Measurements from ENCODE around the gene SLC35B2.

The SLC35B2 gene

DNA sequence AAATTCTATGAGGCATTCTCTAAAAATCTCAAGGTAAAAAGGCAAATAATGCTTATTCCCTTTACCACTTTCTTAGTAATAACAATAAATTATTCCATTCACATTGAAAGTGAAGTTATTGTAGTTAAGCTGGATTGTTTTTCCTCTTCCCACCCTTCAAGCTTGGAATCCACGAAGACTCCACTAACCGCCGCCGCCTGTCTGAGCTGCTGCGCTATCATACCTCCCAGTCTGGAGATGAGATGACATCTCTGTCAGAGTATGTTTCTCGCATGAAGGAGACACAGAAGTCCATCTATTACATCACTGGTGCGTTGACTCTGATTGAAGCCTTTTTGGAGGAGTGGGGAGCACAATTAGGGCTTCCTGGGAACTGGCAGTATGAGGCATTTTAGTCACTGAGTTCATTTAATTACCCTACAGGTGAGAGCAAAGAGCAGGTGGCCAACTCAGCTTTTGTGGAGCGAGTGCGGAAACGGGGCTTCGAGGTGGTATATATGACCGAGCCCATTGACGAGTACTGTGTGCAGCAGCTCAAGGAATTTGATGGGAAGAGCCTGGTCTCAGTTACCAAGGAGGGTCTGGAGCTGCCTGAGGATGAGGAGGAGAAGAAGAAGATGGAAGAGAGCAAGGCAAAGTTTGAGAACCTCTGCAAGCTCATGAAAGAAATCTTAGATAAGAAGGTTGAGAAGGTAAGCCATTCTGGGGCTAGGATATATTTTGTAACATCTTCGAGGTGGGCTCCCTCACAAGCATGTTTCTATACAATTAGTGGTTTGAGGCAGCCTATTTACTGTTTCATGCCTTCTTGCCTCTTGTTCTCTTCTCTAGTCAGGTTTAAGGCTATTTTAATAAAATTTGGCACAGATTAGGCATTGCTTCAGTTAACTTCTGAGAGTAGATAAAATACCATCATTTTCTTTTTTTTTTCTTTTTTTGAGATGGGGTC lies 5.5 kb downstream of the SLC35B2 start:
- no peak for DNase-seq

DNA sequence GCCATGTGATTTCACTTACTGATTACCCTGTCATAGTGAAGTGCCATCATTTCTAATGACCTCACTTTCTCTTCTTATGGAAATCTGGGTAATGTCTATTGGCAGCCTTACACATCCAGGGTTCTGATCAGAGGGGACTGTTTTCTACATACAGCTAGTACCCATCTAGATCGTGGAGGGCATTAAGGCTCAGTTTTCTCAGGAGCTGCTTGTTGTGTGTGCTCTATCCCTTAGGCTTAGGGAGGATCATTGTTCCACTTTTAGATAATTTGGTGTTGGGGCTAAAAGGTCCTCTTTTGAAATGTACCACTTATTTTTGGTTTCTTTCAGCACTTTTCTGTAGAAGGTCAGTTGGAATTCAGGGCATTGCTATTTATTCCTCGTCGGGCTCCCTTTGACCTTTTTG lies 6.6 kb downstream of the SLC35B2 start:
- no peak for DNase-seq

DNA sequence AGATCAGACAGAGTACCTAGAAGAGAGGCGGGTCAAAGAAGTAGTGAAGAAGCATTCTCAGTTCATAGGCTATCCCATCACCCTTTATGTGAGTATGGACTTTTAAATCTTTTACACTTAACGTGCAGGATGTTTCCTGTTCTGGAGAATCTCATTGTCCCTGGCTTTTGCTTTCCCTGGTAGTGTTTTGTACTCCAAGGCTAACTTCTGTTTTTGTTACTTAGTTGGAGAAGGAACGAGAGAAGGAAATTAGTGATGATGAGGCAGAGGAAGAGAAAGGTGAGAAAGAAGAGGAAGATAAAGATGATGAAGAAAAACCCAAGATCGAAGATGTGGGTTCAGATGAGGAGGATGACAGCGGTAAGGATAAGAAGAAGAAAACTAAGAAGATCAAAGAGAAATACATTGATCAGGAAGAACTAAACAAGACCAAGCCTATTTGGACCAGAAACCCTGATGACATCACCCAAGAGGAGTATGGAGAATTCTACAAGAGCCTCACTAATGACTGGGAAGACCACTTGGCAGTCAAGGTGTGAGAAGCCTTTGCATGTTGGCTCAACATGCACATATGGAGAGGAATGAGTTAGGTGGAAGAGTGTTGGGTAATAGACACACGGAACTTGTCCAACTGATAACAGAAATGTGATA lies 7.1 kb downstream of the SLC35B2 start:
- no peak for DNase-seq

DNA sequence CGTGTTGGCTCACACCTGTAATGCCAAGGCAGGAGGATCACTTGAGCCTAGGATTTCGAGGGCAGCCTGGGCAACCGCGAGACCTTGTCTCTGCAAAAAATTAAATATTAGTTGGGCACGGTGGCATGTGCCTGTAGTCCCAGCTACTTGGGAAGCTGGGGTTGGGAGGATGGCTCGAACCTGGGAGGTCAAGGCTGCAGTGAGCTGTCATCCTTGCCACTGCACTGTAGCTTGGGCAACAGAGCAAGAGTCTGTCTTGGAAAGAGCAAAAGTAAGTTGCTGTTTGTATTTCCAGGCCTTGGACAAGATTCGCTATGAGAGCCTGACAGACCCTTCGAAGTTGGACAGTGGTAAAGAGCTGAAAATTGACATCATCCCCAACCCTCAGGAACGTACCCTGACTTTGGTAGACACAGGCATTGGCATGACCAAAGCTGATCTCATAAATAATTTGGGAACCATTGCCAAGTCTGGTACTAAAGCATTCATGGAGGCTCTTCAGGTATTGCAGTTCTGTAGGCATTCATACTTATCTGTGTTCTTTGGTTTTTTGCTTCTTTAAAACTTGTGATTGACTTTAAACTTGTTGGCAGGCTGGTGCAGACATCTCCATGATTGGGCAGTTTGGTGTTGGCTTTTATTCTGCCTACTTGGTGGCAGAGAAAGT lies 8.1 kb downstream of the SLC35B2 start:
- no peak for DNase-seq

DNA sequence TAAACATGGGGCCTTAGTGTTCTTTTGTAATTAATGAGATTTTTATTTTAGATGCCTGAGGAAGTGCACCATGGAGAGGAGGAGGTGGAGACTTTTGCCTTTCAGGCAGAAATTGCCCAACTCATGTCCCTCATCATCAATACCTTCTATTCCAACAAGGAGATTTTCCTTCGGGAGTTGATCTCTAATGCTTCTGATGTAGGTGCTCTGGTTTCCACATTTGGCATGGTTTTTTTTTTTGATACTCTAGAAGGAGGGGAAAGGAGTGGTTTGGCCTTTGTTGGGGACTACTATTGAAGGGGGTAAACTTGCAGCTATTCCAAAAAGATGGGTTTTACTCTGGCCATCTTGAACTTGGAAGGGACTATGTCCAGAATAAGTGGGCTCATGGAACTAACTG lies 8.7 kb downstream of the SLC35B2 start:
- no peak for DNase-seq

DNA sequence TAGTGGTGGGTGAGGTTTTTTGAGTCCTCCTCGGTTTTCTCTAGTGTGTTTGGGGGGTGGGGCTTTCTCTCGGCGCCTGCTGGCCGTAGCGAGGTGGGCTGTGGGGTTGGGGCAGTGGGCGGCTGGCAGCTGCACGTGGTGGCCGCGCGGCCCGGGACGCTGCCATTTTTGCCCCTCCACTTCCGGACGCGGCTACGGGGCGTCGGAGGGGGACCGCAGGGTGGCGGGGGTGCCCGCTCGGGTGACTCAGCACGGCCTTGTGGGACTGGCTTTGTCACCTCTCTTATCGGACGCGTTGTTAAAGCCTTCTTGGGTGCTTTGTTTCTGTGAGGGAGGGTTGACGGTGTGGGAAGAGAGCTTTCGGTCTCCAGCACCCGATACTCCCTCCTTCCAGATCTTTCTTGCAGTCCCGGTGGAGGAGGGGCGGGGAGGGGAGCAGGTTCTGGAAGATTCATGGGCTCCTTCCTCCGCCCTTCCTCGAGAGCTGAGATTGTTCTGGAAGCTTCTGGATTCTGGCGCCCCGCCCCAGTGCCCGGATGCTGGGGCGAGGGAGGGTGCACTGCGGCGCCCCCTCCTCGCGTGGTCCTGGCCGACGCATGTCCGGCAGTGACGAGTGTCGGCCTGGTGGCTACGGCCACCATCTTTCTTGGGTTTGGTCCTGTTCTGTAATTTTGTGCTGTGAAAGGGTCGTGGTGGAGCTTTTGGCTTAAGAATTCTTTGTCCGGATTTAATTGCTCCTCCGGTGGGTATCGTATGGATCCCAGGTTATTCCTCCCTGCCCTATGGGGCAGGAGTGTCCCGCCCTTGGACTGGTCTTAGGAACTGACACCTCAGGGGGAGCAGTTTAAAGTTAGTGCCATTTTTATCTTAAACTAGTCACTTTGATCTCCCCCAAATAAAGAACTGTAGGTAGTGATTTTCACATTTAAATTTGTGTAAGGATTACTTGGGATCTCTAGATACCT lies 9.7 kb downstream of the SLC35B2 start:
- peak; percentile 88 for DNase-seq

DNA sequence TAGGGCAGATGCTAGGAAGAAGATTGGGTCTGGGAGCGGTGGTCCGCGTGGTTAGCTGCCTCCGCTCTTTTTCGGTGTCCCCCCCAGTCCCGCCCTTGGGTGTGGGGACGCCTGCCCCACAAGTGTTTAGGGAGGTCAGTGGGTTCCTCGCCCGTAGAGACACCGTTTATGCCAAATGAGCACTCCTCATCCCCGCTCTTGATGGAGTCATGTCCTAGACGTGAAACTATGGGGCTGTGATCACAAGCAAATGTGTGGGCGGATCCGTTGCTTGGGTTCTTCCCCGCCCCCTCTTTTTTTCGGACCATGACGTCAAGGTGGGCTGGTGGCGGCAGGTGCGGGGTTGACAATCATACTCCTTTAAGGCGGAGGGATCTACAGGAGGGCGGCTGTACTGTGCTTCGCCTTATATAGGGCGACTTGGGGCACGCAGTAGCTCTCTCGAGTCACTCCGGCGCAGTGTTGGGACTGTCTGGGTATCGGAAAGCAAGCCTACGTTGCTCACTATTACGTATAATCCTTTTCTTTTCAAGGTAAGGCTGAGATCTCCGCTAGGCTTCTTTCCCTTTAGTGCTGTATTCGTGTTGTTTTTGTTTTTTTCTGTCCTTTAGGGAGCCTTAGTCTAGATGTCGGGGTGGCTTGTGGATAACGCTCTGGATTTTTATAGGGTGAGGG lies 10.5 kb downstream of the SLC35B2 start, which contains the start of gene HSP90AB1:
HSP90AB1 (plus strand) TSS at position 439 of the 675 bp plus-strand sequence. CDS start 1,529 bp downstream, outside the sequence.
- peak; percentile 95 for DNase-seq

DNA sequence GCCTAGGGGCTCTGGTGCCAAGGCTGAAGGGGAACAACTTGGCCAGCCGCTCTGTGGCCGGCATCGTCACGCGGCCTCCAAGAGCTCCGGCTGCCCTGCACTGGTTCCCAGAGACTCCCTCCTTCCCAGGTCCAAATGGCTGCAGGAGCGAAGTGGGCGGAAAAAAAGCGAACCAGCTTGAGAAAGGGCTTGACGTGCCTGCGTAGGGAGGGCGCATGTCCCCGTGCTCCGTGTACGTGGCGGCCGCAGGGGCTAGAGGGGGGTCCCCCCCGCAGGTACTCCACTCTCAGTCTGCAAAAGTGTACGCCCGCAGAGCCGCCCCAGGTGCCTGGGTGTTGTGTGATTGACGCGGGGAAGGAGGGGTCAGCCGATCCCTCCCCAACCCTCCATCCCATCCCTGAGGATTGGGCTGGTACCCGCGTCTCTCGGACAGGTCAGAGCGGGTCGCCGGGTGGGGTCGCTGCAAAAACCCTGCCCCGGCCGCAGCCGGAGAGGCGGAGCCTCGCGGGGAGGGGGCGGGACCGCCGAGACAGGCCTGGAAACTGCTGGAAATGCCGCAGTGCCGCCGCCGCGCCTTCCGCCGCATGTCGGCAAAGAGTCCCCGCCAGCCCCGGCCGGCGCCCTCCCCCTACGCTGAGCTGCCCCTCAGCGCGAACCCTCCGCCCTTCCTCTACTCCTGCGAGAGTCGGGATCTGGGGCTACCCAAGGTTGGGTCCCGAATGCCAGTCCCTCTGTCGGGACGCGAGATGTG lies 11.2 kb downstream of the SLC35B2 start:
- DNase-seq = peak; percentile 81

DNA sequence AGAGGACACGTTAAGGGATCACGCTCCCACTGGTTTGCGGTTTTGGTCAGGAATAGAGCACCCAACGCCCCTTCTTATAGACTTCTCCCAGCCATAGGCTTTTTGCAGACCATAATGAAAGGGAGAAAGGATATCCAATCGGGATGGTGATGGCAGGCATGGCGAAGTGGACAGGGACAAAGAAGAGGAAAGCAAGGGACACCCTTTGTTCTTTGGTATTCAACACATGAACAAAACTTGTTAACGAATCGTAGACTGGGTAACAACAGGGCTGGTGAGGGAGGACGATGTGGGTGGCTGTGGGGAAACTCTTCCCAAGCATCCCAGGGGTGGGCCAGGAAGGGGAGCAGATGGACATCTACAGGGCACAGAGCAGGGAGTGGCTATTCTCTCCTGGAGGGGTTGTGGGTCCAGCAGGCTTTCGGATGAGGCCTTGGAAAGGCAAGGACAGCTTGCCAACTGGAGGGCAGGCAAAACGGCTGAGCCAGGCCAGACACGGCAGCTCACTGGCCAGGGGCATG lies 11.9 kb downstream of the SLC35B2 start:
- no peak for DNase-seq

DNA sequence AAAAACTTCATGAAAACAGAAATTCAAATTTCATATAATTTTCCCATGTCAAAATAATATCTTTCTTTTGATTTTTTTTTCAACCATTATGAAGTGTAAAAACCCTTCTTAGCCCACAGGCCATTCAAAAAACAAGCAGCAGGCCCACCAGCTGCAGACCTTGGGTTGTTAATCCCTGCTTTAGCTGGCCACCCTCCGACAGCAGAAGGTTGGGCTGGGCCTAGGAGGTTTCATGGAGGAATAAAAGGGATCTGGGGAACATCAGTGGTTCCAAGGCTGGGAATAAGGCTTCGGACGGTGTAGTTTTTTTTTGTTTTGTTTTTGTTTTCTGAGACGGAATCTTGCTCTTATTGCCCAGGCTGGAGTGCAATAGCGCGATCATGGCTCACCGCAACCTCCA lies 14.0 kb downstream of the SLC35B2 start:
- no peak for DNase-seq

DNA sequence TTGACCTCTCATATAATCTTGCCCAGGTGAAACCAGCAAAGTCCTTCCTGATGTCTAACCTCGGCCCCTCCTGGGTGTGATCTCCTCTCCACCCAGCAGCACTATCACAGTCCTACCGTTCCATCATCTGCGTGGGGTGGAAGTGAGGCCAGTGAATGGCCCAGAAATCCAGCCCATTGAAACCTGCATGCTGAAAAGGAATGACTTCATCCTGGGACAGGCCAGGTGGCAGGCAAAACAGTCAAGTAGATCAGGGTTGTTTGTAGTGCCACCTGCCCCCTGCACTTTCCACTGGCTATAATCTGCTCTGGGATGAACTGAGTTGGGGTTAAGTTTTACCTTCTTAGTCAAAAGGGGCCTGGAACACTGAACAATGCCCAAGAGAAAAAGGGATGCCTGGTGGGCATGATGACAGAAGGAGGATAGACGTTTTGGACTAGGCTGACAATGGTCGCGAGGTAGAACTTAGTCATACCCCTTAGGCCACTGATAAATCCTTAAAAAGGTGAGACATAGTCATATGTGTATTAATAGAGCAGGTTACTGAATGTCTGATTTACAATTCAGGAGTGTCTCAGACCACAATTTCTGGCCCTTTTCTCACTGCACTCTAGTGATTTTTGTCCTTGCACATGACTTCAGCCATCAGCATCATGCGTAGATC lies 18.5 kb downstream of the SLC35B2 start:
- DNase-seq = no peak

DNA sequence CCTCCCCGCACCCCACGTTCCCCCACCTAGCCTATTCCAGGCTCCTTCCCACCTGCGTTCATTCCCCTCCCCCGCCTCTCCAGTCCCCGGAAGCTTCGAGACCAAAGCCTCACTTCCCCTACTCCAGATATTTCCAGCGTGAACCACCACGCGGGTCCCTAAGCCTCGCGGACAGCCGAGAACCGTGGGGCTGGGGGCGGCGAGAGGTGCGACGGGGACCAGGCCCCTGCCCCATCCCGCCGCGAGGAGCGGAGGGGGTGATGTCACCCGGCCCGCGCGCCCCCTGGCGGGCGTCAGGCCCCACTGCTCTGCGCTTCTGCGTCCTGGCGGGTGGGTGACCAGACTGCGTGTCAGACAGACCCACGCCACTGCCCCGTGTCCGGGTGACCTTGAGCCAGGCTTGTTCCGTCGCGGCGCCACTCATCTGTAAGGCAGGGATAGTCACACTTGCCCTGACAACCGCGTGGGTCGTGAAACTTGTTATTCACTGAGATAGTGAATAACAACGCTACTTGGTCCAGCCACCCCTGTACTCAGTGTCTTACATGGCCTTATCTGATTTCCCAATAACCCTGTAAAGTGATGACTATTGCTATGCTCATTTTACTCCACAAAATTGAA lies 19.4 kb downstream of the SLC35B2 start:
- peak; percentile 75 for DNase-seq

DNA sequence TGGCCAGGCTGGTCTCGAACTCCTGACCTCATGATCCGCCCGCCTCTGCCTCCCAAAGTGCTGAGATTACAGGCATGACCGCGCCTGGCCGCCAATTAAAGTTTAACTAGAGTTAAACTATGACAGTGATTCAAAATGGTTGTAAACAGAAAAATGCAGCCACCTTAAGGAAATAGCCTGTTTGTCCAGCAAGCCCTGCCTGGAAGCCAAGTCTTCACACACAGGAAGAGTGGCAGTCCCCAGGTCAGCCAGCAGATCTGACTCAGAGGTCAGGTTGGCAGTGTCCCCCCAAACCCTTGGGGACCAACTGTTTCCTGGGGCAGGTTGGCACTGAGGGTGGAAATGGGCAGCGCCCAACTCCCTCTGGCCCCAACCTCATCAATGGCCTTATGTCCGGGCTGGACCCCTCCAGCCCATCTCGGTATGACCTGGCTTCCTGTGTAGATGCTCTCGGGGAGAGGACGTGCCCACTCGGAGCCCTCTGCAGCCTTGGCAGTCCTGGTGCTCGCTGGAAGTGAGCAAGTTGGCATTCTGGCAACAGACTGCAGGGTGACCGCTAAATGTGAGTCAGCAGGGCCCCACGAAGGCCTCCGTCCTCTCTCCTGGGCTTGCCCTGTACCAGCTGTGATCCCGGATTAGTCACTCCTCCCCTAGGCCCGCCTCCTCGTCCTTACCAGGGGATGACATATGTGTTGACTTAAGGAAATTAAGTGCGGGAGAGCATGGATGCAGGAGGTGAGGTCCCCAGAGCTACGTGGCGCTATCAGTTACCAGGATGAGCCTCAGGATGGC lies 20.1 kb downstream of the SLC35B2 start:
- DNase-seq = peak; percentile 64

DNA sequence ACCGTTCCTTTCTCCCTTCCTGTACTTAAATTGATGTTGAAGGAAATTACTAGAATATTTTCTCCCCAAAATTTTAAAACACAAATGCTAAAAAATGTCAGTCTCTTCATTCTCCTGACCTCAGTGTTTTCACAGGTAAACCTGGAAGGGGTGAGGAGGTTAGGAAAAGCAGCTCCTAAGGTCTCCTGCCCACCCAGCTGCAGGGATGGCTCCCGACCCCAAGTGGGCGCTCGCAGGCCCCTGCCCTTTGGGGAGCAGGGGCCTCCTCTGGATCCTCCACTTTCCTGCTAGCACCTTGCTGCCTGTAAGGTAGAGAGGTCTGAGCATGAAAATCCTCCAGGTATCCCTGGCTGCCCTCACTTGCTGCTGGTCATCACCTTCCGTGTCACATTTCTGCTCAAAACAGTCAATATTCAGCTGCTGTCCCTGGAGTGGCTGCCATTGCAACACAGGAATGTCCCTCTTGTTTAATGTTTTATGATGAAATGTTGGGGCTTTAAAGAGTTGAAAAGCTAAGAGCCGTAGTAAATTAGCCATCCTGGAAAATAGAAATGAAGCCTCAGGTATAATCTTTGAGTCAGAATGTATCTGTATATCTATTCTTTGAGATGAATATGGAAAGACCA lies 21.3 kb downstream of the SLC35B2 start:
- DNase-seq = no peak

DNA sequence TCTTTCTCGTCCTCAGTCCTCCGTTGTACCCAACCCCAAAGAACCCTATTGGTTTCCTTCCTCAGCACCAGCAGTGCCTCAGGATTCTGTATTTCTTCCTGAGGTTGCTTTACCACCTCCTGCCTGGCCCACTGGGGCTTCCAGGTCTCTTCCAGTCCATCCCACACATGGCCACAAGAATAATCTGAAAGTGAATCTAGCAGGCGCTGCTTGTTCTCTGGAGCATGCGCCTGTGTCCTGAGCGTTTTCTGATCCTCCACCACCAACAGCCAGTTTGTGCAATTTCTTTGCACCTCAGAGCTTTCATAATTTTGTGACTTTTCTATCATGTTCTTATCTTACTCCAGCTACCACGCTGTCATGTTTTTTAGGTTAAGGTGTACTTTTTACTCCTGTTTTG lies 22.1 kb downstream of the SLC35B2 start:
- DNase-seq = no peak

DNA sequence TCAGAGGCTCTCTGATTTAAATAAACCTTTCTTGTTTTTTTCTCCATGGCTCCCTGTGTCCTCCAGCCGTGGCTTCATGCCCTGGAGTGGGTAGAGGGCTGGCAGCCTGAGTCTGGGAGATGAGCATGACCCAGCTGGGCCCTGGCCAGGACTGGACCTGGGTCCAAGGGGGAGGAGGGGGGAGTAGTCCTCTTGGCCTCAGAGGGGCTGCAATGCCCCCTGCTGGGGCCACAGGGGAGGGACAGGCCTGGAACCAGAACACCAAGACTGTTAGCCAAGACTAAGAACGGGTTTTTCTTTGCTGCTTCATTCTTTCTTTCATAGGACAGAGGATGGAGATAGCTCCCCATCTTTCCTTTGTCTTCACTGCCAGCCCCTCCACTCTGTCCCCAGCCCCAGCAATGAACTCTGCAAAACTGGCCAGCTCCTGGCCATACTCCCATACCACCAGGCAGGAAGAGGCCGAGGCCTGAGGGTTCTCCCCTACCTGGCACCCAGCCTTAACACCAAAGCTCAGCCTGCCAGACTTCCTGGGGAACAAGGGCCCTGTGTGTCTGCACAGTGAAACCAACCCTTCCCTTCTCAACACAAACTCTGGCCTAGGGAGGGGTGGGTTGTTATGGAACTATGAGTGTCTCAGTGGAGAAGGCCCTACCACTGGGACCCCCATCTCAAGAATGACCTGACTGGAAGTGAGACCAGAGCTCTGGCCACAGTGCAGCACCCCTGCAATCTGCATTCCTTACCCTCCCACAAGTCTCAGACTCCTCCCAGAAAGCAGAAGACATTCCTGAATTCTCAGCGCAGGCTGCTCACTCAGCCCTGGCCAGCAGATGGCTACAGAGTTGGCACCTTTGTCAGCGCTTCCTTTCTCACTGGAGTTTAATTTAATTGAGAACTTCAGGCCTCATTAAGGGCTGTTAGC lies 23.0 kb downstream of the SLC35B2 start:
- DNase-seq = no peak

DNA sequence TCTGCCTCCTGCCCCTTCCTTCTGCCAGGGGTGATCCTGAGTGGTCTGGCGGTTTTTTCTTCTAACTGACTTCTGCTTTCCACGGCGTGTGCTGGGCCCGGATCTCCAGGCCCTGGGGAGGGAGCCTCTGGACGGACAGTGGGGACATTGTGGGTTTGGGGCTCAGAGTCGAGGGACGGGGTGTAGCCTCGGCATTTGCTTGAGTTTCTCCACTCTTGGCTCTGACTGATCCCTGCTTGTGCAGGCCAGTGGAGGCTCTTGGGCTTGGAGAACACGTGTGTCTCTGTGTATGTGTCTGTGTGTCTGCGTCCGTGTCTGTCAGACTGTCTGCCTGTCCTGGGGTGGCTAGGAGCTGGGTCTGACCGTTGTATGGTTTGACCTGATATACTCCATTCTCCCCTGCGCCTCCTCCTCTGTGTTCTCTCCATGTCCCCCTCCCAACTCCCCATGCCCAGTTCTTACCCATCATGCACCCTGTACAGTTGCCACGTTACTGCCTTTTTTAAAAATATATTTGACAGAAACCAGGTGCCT lies 23.7 kb downstream of the SLC35B2 start:
- DNase-seq = no peak

Measured in stimulated activated naive CD4-positive, alpha-beta T cell treated with Interleukin-2 at 50 U/mL for 16 hours (primary cell).